Measurements from ENCODE around the gene PCBD2. TPM values are rescaled to one million over a fixed set of nuclear protein-coding genes. Genes with fewer than 3 reads are reported as not detected.

Gene PCBD2
- total RNA-seq, 1 donor from 2014 or later: 13.5 TPM

- intact Hi-C loops (cut with micrococcal nuclease): no loop called here
- H3K4me1 Mint-ChIP-seq (ENCODE audit: low read depth): no peaks in the 10 kb centered on the region
These were observed 40.1 kb downstream of the PCBD2 start for GRCh38 chr5:134945041-134945440.

GRCh38 chr5:134948911-134949310 lies 44.0 kb downstream of the PCBD2 start:
- Mint-ChIP-seq H3K4me1 (ENCODE audit: low read depth) (no peaks in the 10 kb centered on the region), H3K27me3 (ENCODE audit: insufficient read depth) (no peaks in the 10 kb centered on the region), H3K36me3 (ENCODE audit: low read depth) (no peaks in the 10 kb centered on the region), H3K27ac (no peak overlapping the region), H3K9me3 (peaks cover 4% of the 10 kb centered on the region), H3K4me3 (no peak overlapping the region)
- DNase-seq (ENCODE audit: low spot score): no peak
- intact Hi-C loops (cut with micrococcal nuclease): no loop called here

More at GRCh38 chr5:134945041-134945440, 40.1 kb downstream of the PCBD2 start:
- no peak for DNase-seq (ENCODE audit: low spot score)
- no peaks in the 10 kb centered on the region for H3K9me3 Mint-ChIP-seq
- no peak overlapping the region for H3K4me3 Mint-ChIP-seq
- no peak overlapping the region for H3K27ac Mint-ChIP-seq
- H3K27me3 Mint-ChIP-seq (ENCODE audit: insufficient read depth): no peaks in the 10 kb centered on the region
- peaks cover 2% of the 10 kb centered on the region for H3K36me3 Mint-ChIP-seq (ENCODE audit: low read depth)

GRCh38 chr5:134949316-134949715 lies 44.4 kb downstream of the PCBD2 start:
- Mint-ChIP-seq H3K4me1 (ENCODE audit: low read depth) (no peaks in the 10 kb centered on the region), H3K27me3 (ENCODE audit: insufficient read depth) (no peaks in the 10 kb centered on the region), H3K36me3 (ENCODE audit: low read depth) (peaks cover 2% of the 10 kb centered on the region), H3K27ac (no peak overlapping the region), H3K4me3 (no peak overlapping the region), H3K9me3 (peaks cover 7% of the 10 kb centered on the region)
- intact Hi-C loops (cut with micrococcal nuclease): no loop called here
- DNase-seq (ENCODE audit: low spot score): no peak

GRCh38 chr5:134957920-134958608 lies 53.1 kb downstream of the PCBD2 start:
- intact Hi-C loops (cut with micrococcal nuclease): no loop called here
- Mint-ChIP-seq H3K4me1 (ENCODE audit: low read depth) (no peaks in the 10 kb centered on the region), H3K9me3 (peaks cover 11% of the 10 kb centered on the region), H3K36me3 (ENCODE audit: low read depth) (peaks cover 13% of the 10 kb centered on the region), H3K27ac (no peak overlapping the region), H3K4me3 (no peak overlapping the region), H3K27me3 (ENCODE audit: insufficient read depth) (no peaks in the 10 kb centered on the region)
- no peak for DNase-seq (ENCODE audit: low spot score)

- Mint-ChIP-seq H3K4me1 (ENCODE audit: low read depth) (peaks cover 3% of the 10 kb centered on the region), H3K4me3 (no peak overlapping the region), H3K9me3 (peaks cover 10% of the 10 kb centered on the region), H3K27me3 (ENCODE audit: insufficient read depth) (no peaks in the 10 kb centered on the region), H3K27ac (no peak overlapping the region), H3K36me3 (ENCODE audit: low read depth) (peaks cover 13% of the 10 kb centered on the region)
- DNase-seq (ENCODE audit: low spot score): no peak
- intact Hi-C loops (cut with micrococcal nuclease): no loop called here
These were observed 53.8 kb downstream of the PCBD2 start for GRCh38 chr5:134958755-134959154.

- Mint-ChIP-seq H3K27me3 (ENCODE audit: insufficient read depth) (no peaks in the 10 kb centered on the region), H3K27ac (no peak overlapping the region), H3K4me1 (ENCODE audit: low read depth) (peaks cover 28% of the 10 kb centered on the region), H3K4me3 (no peak overlapping the region), H3K9me3 (no peaks in the 10 kb centered on the region), H3K36me3 (ENCODE audit: low read depth) (peaks cover 24% of the 10 kb centered on the region)
- DNase-seq (ENCODE audit: low spot score): no peak
- intact Hi-C loops (cut with micrococcal nuclease): loop anchor here (5.0 kb wide), 1 partner anchor 69 kb away; the partner anchor contains the start of gene PITX1
These were observed 58.2 kb downstream of the PCBD2 start for GRCh38 chr5:134963098-134963497.

GRCh38 chr5:134964359-134965270 lies 59.7 kb downstream of the PCBD2 start:
- Mint-ChIP-seq H3K27me3 (ENCODE audit: insufficient read depth) (no peaks in the 10 kb centered on the region), H3K4me3 (no peak overlapping the region), H3K36me3 (ENCODE audit: low read depth) (peaks cover 28% of the 10 kb centered on the region), H3K4me1 (ENCODE audit: low read depth) (peaks cover 28% of the 10 kb centered on the region), H3K9me3 (no peaks in the 10 kb centered on the region), H3K27ac (peak overlapping the region; percentile 65)
- DNase-seq (ENCODE audit: low spot score): peak; percentile 14
- intact Hi-C loops (cut with micrococcal nuclease): loop anchor here (2.0 to 5.0 kb wide), 2 partner anchors 44 to 68 kb away; partner anchors contain the start of gene PITX1

GRCh38 chr5:134965271-134965825 lies 60.4 kb downstream of the PCBD2 start:
- no peaks in the 10 kb centered on the region for H3K27me3 Mint-ChIP-seq (ENCODE audit: insufficient read depth)
- intact Hi-C loops (cut with micrococcal nuclease): loop anchor here (2.0 kb wide), 1 partner anchor 45 kb away; no protein-coding TSS in a partner anchor
- peaks cover 28% of the 10 kb centered on the region for H3K36me3 Mint-ChIP-seq (ENCODE audit: low read depth)
- H3K9me3 Mint-ChIP-seq: no peaks in the 10 kb centered on the region
- no peak for DNase-seq (ENCODE audit: low spot score)
- peak overlapping the region; percentile 82 for H3K27ac Mint-ChIP-seq
- H3K4me3 Mint-ChIP-seq: no peak overlapping the region
- H3K4me1 Mint-ChIP-seq (ENCODE audit: low read depth): peaks cover 28% of the 10 kb centered on the region

GRCh38 chr5:134967607-134968006 lies 62.7 kb downstream of the PCBD2 start, which contains the start of gene CATSPER3:
CATSPER3 (plus strand) TSS chr5:134967907; CDS start chr5:134967992, 85 bp downstream.
- Mint-ChIP-seq H3K9me3 (no peaks in the 10 kb centered on the region), H3K4me1 (ENCODE audit: low read depth) (peaks cover 28% of the 10 kb centered on the region), H3K36me3 (ENCODE audit: low read depth) (peaks cover 22% of the 10 kb centered on the region), H3K27ac (no peak within 1 kb of the TSS), H3K4me3 (no peak within 1 kb of the TSS), H3K27me3 (ENCODE audit: insufficient read depth) (no peaks in the 10 kb centered on the region)
- no peak for DNase-seq (ENCODE audit: low spot score)
- intact Hi-C loops (cut with micrococcal nuclease): no loop called here

- intact Hi-C loops (cut with micrococcal nuclease): no loop called here
- Mint-ChIP-seq H3K4me3 (no peak overlapping the region), H3K27ac (no peak overlapping the region), H3K4me1 (ENCODE audit: low read depth) (peaks cover 28% of the 10 kb centered on the region), H3K27me3 (ENCODE audit: insufficient read depth) (no peaks in the 10 kb centered on the region), H3K9me3 (no peaks in the 10 kb centered on the region), H3K36me3 (ENCODE audit: low read depth) (peaks cover 22% of the 10 kb centered on the region)
- DNase-seq (ENCODE audit: low spot score): no peak
These were observed 63.1 kb downstream of the PCBD2 start for GRCh38 chr5:134968055-134968454.

- intact Hi-C loops (cut with micrococcal nuclease): no loop called here
- no peak overlapping the region for H3K4me3 Mint-ChIP-seq
- no peaks in the 10 kb centered on the region for H3K27me3 Mint-ChIP-seq (ENCODE audit: insufficient read depth)
- no peak overlapping the region for H3K27ac Mint-ChIP-seq
- peaks cover 22% of the 10 kb centered on the region for H3K4me1 Mint-ChIP-seq (ENCODE audit: low read depth)
- no peaks in the 10 kb centered on the region for H3K9me3 Mint-ChIP-seq
- DNase-seq (ENCODE audit: low spot score): no peak
- H3K36me3 Mint-ChIP-seq (ENCODE audit: low read depth): peaks cover 21% of the 10 kb centered on the region
These were observed 64.2 kb downstream of the PCBD2 start for GRCh38 chr5:134969166-134969565.

GRCh38 chr5:134975078-134975715 lies 70.3 kb downstream of the PCBD2 start:
- H3K27ac Mint-ChIP-seq: no peak overlapping the region
- peaks cover 15% of the 10 kb centered on the region for H3K9me3 Mint-ChIP-seq
- H3K4me1 Mint-ChIP-seq (ENCODE audit: low read depth): no peaks in the 10 kb centered on the region
- intact Hi-C loops (cut with micrococcal nuclease): no loop called here
- H3K4me3 Mint-ChIP-seq: no peak overlapping the region
- H3K36me3 Mint-ChIP-seq (ENCODE audit: low read depth): peaks cover 5% of the 10 kb centered on the region
- no peak for DNase-seq (ENCODE audit: low spot score)
- no peaks in the 10 kb centered on the region for H3K27me3 Mint-ChIP-seq (ENCODE audit: insufficient read depth)

All from activated T-helper 1 cell treated with anti-CD3 and anti-CD28 coated beads, Interleukin-12 subunit alpha, Interleukin-12 subunit beta, Interleukin-2, Interleukin-4 antibody, amounts not matched to agents 30 ng/mL and 10 ng/mL and 1 ng/mL, durations not matched to agents 14 hours and 24 hours and 36 hours (primary cell).